Posterior vena cava (tissue), 2 donors: ENCODE measurements around the gene HCN3. TPM values are rescaled to one million over a fixed set of nuclear protein-coding genes. Genes with fewer than 3 reads are reported as not detected.
A peak's percentile ranks its signal among the peaks of the same experiment; 100 is the strongest.
"Not testable (repeated sequence)": the region's sequence is repeated elsewhere in the genome, so short reads cannot be mapped to it uniquely, and the experiment has no call there.

ENCODE experiments used
- DNase-seq: peaks from one replicate; pipeline ENCODE4 v3.0.0-alpha.2; 2020; ENCODE audit warnings: low spot score
- intact Hi-C, 2 donors: fragments of 100-400 bp; cut with DNase I; formaldehyde crosslinking; loops; one replicate each; pipeline versions ENCODE4 v1.14.1 to v1.14.2; 2022 to 2023
- total RNA-seq, 2 donors: library from RNA; stranded (reverse); fragmentation: NEBNext Ultra II Directional; extraction: Animal tissue kit (Norgen Biotek cat#: 25700); gene quantifications; one replicate each; pipeline ENCODE4 v1.2.1, GENCODE V29; 2021
- donor health status: DM: yes; HTN: yes; CAD: no.
- donor health status: DM: yes; HTN: yes; CAD: no.

HCN3 gene
- total RNA-seq, 2 donors from 2014 or later: 1.4 to 1.5 TPM

DNA sequence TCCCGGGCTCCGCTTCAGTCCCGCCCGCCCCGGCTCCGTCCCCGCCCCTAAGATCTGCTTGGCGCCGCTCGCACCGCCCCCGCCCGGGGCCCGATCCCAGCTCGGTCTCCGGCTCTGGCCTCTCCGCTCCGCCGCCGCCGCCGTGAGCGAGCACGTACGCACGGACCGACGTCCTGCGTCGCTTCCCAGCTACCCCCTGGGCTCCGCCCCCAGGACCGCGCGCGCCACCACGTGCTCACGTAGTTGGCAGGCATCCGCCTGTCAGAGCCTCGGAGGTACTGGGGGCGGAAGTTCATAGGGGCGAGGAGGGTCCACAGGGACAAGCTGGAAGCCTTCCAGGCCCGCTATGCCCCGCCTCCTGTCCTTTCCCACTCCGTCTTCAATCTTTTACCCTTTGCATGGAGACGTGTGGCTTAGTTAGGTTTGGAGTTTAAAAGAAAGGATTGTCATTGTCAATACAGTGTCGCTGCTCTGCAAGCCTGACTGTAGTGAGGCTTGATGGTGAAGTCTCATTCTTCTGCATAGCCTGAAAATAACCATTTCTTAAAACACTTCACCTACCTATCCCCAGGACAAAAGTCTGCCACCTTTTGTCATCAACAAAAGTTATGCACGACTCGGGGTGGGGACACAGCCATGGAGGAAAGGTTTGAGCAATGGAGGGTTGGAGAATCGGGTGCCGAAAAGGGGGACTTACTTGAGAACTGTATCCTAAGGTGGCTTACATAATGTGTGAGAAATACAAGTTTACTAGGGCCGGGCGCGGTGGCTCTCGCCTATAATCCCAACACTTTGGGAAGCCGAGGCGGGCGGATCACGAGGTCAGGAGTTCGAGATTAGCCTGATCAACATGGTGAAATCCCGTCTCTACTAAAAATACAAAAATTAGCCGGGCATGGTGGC lies 3.7 kb upstream of the HCN3 start, which contains the start of gene CLK2:
CLK2 (minus strand) TSS at position 162 of the 903 bp plus-strand sequence. CDS start 2,527 bp downstream, outside the sequence.
- intact Hi-C loops: loop anchor here in 1 of 2 donors (2.0 kb wide), 1 partner anchor 17 kb away; no protein-coding TSS in a partner anchor
- peak; percentile 99 for DNase-seq

DNA sequence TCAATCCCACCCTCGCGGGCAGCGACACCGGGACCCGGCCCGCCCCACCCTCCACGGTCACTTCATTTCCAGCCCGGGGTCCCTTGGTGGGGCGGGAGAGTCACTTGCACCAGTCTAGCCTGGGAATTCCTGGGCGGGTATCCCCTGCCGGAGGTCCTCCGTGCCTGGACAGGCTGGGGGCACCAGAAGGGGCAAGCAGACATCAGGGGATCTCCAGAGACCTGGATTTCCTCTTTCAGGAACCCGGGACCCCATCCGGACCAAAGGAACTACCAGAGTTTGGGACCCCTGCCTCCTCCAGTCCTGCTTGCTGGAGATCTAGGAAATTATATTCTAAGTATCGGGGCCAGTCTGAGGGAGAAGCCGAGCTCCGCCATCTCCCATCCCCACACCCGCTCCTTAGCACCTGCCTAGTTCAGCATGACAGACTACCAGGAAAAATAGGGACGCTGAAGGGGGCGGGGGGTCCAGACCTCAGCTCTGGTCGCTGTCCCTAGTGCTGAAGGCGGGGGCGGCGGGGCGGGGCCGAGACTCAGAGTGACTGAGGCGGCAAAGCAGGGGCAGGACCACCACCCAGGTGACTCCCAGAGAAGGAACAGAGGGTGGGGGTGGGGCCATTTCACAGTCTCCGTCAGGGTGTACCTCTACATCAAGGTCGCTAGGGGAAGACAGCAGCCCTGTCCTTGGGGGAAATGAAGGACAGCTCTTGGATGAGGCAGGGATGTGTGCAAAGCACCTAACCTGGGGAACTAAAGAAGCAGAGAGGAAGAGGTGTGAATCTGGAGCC lies 832 bp downstream of the HCN3 start:
- intact Hi-C loops: loop anchor here (5.0 kb wide), 1 partner anchor 44 kb away; the partner anchor contains the start of gene RUSC1 (in 2 of the 2)
- no peak for DNase-seq

- intact Hi-C loops: loop anchor here (5.0 kb wide), 1 partner anchor 44 kb away; the partner anchor contains the start of gene RUSC1 (in 2 of the 2)
- no peak for DNase-seq
Measured at GRCh38 chr1:155278689-155279160, 1.5 kb downstream of the HCN3 start.

- DNase-seq: no peak
- intact Hi-C loops: loop anchor here (5.0 kb wide), 1 partner anchor 43 kb away; the partner anchor contains the start of gene RUSC1 (in 2 of the 2)
Measured at GRCh38 chr1:155279268-155279667, 2.0 kb downstream of the HCN3 start.

- intact Hi-C loops: no loop called here
Measured at GRCh38 chr1:155282488-155283091, 5.3 kb downstream of the HCN3 start.

GRCh38 chr1:155284476-155284875 lies 7.2 kb downstream of the HCN3 start:
- no peak for DNase-seq
- intact Hi-C loops: no loop called here

More at GRCh38 chr1:155282488-155283091, 5.3 kb downstream of the HCN3 start:
- no peak for DNase-seq

GRCh38 chr1:155285063-155285462 lies 7.8 kb downstream of the HCN3 start:
- no peak for DNase-seq
- intact Hi-C loops: no loop called here

DNA sequence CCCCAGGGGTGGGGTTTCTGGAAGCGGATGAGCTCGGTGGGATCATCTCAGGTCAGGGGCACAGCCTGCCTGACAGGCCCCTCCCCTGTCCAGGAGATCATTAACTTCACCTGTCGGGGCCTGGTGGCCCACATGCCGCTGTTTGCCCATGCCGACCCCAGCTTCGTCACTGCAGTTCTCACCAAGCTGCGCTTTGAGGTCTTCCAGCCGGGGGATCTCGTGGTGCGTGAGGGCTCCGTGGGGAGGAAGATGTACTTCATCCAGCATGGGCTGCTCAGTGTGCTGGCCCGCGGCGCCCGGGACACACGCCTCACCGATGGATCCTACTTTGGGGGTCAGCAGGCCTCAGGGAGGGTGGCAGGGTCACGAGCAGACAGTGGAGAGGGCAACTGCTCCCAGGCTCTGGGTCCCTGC lies 8.4 kb downstream of the HCN3 start:
- no peak for DNase-seq
- intact Hi-C loops: no loop called here

DNA sequence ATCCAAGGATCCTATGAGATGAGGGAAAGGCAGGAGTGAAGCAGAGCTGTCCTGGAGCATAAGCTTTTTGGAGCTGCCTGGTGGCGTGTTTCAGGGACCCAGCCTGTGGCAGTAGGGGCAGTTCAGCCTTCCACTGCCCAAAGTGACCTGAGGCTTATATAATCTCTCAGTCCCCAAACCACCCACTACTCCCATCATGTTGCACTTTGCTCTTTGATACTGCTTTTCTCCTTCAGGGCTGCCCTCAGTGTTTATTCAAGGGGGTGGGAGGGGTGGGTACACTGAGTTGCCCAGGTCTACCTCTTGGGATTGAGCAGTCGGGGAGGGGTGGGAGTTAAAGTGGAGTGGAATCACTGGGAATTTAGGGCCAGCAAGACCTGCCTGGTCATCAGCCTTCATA lies 9.3 kb downstream of the HCN3 start:
- no peak for DNase-seq
- intact Hi-C loops: no loop called here

GRCh38 chr1:155287987-155288543 lies 10.8 kb downstream of the HCN3 start:
- no peak for DNase-seq
- intact Hi-C loops: no loop called here

DNA sequence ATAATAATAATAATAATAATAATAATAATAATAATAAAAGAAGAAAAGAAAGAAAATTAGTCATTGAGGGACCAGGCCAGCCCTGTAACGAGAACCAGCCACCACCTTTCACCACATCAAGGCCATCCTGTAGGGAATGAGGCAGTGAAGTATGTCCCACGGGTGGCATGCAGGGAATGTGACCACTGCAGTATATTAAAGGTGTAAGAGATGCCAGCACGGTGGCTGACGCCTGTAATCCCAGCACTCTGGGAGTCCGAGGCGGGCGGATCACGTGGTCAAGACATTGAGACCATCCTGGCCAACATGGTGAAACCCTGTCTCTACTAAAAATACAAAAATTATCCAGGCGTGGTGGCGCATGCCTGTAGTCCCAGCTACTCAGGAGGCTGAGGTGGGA lies 13.7 kb downstream of the HCN3 start:
- DNase-seq, intact Hi-C loops: not testable (repeated sequence)

GRCh38 chr1:155293086-155293749 lies 16.0 kb downstream of the HCN3 start:
- DNase-seq: no peak
- intact Hi-C loops: no loop called here

DNA sequence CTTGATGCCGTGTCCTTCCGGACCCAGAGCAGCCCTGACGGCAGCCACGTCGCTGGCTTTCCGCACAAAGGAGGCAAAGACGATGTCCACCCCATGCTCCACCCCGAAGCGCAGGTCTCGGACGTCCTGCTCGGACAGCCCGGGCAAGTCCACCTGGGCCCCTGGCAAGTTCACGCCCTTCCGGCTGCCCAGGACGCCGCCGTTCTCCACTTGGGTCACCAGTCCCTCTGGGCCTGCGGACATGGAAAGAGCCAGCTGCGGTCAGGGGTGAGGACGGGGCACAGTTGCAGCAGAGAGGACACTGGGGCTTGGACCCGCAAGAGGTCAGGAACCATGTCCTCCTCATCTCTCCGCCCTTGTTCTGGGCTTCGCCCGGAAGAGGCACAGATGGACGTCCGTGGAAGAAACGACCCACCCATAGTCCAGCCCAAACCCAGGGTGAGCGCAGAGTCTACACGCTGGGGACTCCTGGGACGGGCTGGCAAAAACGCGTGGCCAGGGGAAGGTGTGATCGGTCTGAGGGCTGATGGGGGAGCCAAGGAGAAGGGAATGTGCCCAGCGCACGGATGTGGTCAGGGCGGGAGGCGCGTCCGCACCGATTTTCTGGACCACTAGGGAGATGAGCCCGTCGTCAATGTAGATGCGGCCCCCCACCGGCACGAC lies 17.4 kb downstream of the HCN3 start:
- DNase-seq: no peak
- intact Hi-C loops: no loop called here

GRCh38 chr1:155295183-155295941 lies 18.1 kb downstream of the HCN3 start:
- no peak for DNase-seq
- intact Hi-C loops: no loop called here

- DNase-seq: no peak
- intact Hi-C loops: no loop called here
Measured at GRCh38 chr1:155295942-155296267, 18.6 kb downstream of the HCN3 start.

- no peak for DNase-seq
- intact Hi-C loops: no loop called here
Measured at GRCh38 chr1:155296661-155297060, 19.4 kb downstream of the HCN3 start.

DNA sequence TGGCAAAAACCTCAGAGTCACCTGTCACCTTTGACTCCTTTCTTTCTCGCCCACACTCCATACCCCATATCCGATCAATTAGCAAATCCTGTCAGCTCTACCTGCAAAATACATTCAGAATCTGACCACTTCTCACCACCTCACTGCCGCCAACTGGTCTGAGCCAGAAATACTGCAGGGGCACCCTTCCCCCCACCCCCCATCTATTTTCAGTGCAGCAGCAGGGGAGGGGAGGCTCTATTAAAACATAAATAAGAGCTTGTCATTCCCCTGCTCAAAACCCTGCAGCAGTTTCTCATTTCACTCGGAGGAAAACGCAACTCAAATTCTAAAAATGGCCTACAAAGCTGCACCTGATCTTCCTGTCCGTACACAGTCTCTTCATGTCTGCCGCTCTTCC lies 20.1 kb downstream of the HCN3 start:
- intact Hi-C loops: no loop called here
- DNase-seq: no peak
